Upper lobe of left lung (tissue), 6 donors: ENCODE results near the gene PAWR. TPM values are rescaled to one million over a fixed set of nuclear protein-coding genes. Genes with fewer than 3 reads are reported as not detected.
"Not testable (repeated sequence)": the region's sequence is repeated elsewhere in the genome, so short reads cannot be mapped to it uniquely, and the experiment has no call there.

Source experiments
- ATAC-seq, 2 donors: fragments of 200-7000 bp; cut with Tn5 transposase; one replicate each; pipeline ENCODE4 v1.9.1; 2022; ENCODE audit warnings: mild to moderate bottlenecking in 2 of 2, moderate library complexity in 2 of 2; ENCODE audit not compliant: low FRiP score in 2 of 2
- DNase-seq, 2 donors: peaks; one replicate each; pipeline ENCODE4 v3.0.0-alpha.2; 2019 to 2020
- H3K27ac ChIP-seq, 4 donors: fragments of 200-600 bp; sonication (generic); one replicate each; pipeline ENCODE4 v1.5.1; 2016 to 2019
- H3K27me3 ChIP-seq, 4 donors: fragments of 200-600 bp; sonication (generic); one replicate each; pipeline ENCODE4 v1.5.1; 2017 to 2019
- H3K36me3 ChIP-seq, 4 donors: fragments of 200-600 bp; sonication (generic); one replicate each; pipeline ENCODE4 v1.5.1; 2016 to 2019
- H3K4me1 ChIP-seq, 4 donors: fragments of 200-600 bp; sonication (generic); one replicate each; pipeline ENCODE4 v1.5.1; 2018 to 2019
- H3K4me3 ChIP-seq, 4 donors: fragments of 200-600 bp; sonication (generic); one replicate each; pipeline ENCODE4 v1.5.1; 2017 to 2019; ENCODE audit warnings: mild to moderate bottlenecking in 2 of 4, moderate library complexity in 1 of 4
- H3K9me3 ChIP-seq, 4 donors: fragments of 200-600 bp; sonication (generic); one replicate each; pipeline ENCODE4 v1.5.1; 2018 to 2019
- CTCF ChIP-seq, 6 experiments: fragments of 450-650 bp in 4 of 6; fragments of 200-600 bp in 2 of 6; sonication (generic) in 2 of 6; IDR thresholded peaks; one replicate each; pipeline ENCODE4 v1.5.1; 2016 to 2019; ENCODE audit warnings: antibody characterized with exemption in 6 of 6
- EP300 ChIP-seq, 4 donors: sonication (generic); formaldehyde crosslinking; IDR thresholded peaks; one replicate each; pipeline ENCODE4 v1.5.1; 2017; ENCODE audit warnings: antibody characterized with exemption in 4 of 4, control low read depth in 2 of 4
- POLR2A ChIP-seq, 4 donors: fragments of 450-650 bp; IDR thresholded peaks; one replicate each; pipeline ENCODE4 v1.5.1; 2016 to 2017; ENCODE audit warnings: antibody characterized with exemption in 4 of 4, mild to moderate bottlenecking in 2 of 4
- POLR2AphosphoS5 ChIP-seq, 2 donors: sonication (generic); formaldehyde crosslinking; IDR thresholded peaks; one replicate each; pipeline ENCODE4 v1.5.1; 2017; ENCODE audit warnings: antibody characterized with exemption in 2 of 2
- WGBS, 2 donors: methylation state at CpG; one replicate each; pipeline ENCODE4 v1.1.5; 2017 to 2018; 5-methylcytosine and 5-hydroxymethylcytosine counted together
- total RNA-seq, 6 donors: library from RNA; depleted of rRNA in 4 of 6; stranded (reverse); fragments of >200 nt in 4 of 6; gene quantifications; one replicate each; pipeline versions ENCODE4 v1.1.0 to v1.2.1, GENCODE V29; 2016 to 2021
- donor health status: DM: no; HTN: no; CAD: no; lungs with moderate emphysema.
- donor health status: DM: no; HTN: yes; CAD: no; lungs with severe emphysema.

Gene PAWR
- total RNA-seq, 6 donors from 2014 or later = 45.1 to 88.0 (median 58.3) TPM

GRCh38 chr12:79657136-79657535 lies 33.6 kb downstream of the PAWR start:
- WGBS, 2 donors = 94 to 96% methylated on average over 7 of the region's 7 CpGs
- H3K4me1 ChIP-seq = peaks cover 0 to 4% (median 0%) of the 10 kb centered on the region in 4 donors
- no peak overlapping the region for H3K27ac ChIP-seq
- H3K9me3 ChIP-seq = no peaks in the 10 kb centered on the region
- ATAC-seq (no peak), DNase-seq (no peak)
- no peak for TF ChIP-seq POLR2AphosphoS5 (IDR thresholded peaks at IDR 0.05)
- no peak for TF ChIP-seq POLR2A (IDR thresholded peaks at IDR 0.05)
- TF ChIP-seq EP300 (IDR thresholded peaks at IDR 0.05) = no peak
- H3K4me3 ChIP-seq = no peak overlapping the region
- no peaks in the 10 kb centered on the region for H3K27me3 ChIP-seq
- H3K36me3 ChIP-seq = no peaks in the 10 kb centered on the region

GRCh38 chr12:79655036-79655435 lies 35.7 kb downstream of the PAWR start:
- 82 to 92% methylated on average over 2 of the region's 2 CpGs for WGBS, 2 donors
- DNase-seq (no peak), ATAC-seq (no peak)
- Histone ChIP-seq H3K36me3 (no peaks in the 10 kb centered on the region), H3K4me1 (no peaks in the 10 kb centered on the region), H3K27ac (no peak overlapping the region), H3K4me3 (no peak overlapping the region), H3K27me3 (no peaks in the 10 kb centered on the region), H3K9me3 (no peaks in the 10 kb centered on the region)
- no peak for TF ChIP-seq POLR2A (IDR thresholded peaks at IDR 0.05)
- TF ChIP-seq POLR2AphosphoS5 (IDR thresholded peaks at IDR 0.05) = no peak
- TF ChIP-seq EP300 (IDR thresholded peaks at IDR 0.05) = no peak
- TF ChIP-seq CTCF (IDR thresholded peaks at IDR 0.05) = no peak

- H3K27me3 ChIP-seq = no peaks in the 10 kb centered on the region
- no peaks in the 10 kb centered on the region for H3K9me3 ChIP-seq
- ATAC-seq = no peak
- no peaks in the 10 kb centered on the region for H3K36me3 ChIP-seq
- H3K4me3 ChIP-seq = no peak overlapping the region
- H3K27ac ChIP-seq = no peak overlapping the region
- TF ChIP-seq CTCF (IDR thresholded peaks at IDR 0.05) (no peak), POLR2AphosphoS5 (IDR thresholded peaks at IDR 0.05) (no peak), EP300 (IDR thresholded peaks at IDR 0.05) (no peak), POLR2A (IDR thresholded peaks at IDR 0.05) (no peak)
- WGBS, 2 donors = 85 to 97% methylated on average over 1 of the region's 1 CpG
- DNase-seq = no peak
- H3K4me1 ChIP-seq = no peaks in the 10 kb centered on the region
Measured at GRCh38 chr12:79652521-79652920, 38.2 kb downstream of the PAWR start.

GRCh38 chr12:79650440-79650839 lies 40.3 kb downstream of the PAWR start:
- WGBS, 2 donors = 83 to 86% methylated on average over 2 of the region's 2 CpGs
- H3K4me3 ChIP-seq = no peak overlapping the region
- H3K27ac ChIP-seq = no peak overlapping the region
- DNase-seq (no peak), ATAC-seq (no peak)
- H3K36me3 ChIP-seq = no peaks in the 10 kb centered on the region
- TF ChIP-seq CTCF (IDR thresholded peaks at IDR 0.05) (no peak), EP300 (IDR thresholded peaks at IDR 0.05) (no peak), POLR2AphosphoS5 (IDR thresholded peaks at IDR 0.05) (no peak), POLR2A (IDR thresholded peaks at IDR 0.05) (no peak)
- H3K27me3 ChIP-seq = no peaks in the 10 kb centered on the region
- no peaks in the 10 kb centered on the region for H3K9me3 ChIP-seq
- no peaks in the 10 kb centered on the region for H3K4me1 ChIP-seq

GRCh38 chr12:79648881-79649280 lies 41.9 kb downstream of the PAWR start:
- no peaks in the 10 kb centered on the region for H3K27me3 ChIP-seq
- H3K4me1 ChIP-seq = peaks cover 0 to 3% (median 1%) of the 10 kb centered on the region in 4 donors
- DNase-seq (no peak), ATAC-seq (no peak)
- H3K36me3 ChIP-seq = no peaks in the 10 kb centered on the region
- no peak overlapping the region for H3K4me3 ChIP-seq
- WGBS, 2 donors = 82 to 83% methylated on average over 1 of the region's 1 CpG
- H3K27ac ChIP-seq = no peak overlapping the region
- TF ChIP-seq POLR2A (IDR thresholded peaks at IDR 0.05) = no peak
- TF ChIP-seq CTCF (IDR thresholded peaks at IDR 0.05) = no peak
- no peak for TF ChIP-seq POLR2AphosphoS5 (IDR thresholded peaks at IDR 0.05)
- TF ChIP-seq EP300 (IDR thresholded peaks at IDR 0.05) = no peak
- no peaks in the 10 kb centered on the region for H3K9me3 ChIP-seq

- H3K27me3 ChIP-seq, H3K36me3 ChIP-seq, H3K4me3 ChIP-seq, ATAC-seq, H3K27ac ChIP-seq, DNase-seq, H3K4me1 ChIP-seq, H3K9me3 ChIP-seq: not testable (repeated sequence)
- WGBS, 2 donors = 95 to 99% methylated on average over 4 of the region's 4 CpGs
Measured at GRCh38 chr12:79646843-79647242, 43.9 kb downstream of the PAWR start.
